Stimulated activated CD4-positive, alpha-beta T cell treated with anti-CD3 and anti-CD28 coated beads, Interleukin-12 subunit alpha, Interleukin-12 subunit beta, amount 100 ng/mL, for 24 hours (primary cell): ENCODE data around the gene MAGEF1.

Experiments
- DNase-seq, 2 experiments: peaks; one replicate each; pipeline ENCODE4 v3.0.0-alpha.2; 2020; ENCODE audit warnings: low read depth in 2 of 2

The MAGEF1 gene

DNA sequence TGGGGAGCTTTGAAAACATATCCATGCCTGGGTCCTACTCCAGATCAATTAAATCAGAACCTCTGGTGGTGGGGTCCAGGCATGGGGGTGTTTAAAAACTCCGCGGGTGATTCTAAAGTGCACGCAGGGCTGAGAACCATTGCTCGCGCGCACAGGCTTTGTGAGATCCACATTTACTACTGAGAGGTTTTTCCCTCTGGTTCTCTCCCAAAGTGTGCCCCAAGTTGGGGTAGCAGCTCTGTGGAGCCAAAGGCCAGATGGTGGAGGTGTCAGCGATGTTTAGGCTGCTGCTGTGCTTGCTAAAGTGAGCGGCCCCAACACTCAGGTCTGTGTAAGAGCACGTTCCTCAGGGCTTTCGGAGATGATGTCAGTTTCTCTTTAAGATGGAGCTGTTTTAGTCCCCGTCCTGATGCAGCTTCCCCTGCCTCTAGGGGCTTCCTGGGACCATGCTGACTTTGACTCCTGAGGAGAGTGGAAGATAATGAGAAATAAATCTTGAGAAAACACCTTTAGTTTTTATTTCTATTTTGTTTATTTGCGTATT lies 13.4 kb upstream of the MAGEF1 start:
- DNase-seq, result no peak

GRCh38 chr3:184724699-184725098 lies 12.8 kb upstream of the MAGEF1 start:
- DNase-seq, result no peak

- DNase-seq, result no peak
Measured at GRCh38 chr3:184719709-184720108, 7.8 kb upstream of the MAGEF1 start.

DNA sequence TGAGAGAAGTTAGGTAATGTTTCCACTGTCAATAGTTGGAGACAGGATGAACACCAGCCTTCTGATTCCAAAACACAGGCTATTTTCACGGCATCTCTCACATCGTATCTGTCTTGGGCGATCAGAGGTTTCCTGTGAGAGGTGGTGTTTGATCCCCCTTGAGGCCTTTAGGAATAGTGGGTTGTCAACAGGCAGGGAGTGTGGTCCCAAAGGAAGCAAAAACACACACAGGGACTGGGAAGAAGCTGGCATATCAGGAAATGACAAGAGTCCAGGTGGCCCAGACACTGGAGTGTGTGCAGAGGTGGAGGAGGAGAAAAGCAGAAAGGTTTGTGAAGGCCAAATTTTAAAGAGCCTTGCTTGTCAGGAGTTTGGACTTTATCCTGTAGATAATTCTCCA lies 6.6 kb upstream of the MAGEF1 start:
- DNase-seq, result no peak

GRCh38 chr3:184717399-184717983 lies 5.6 kb upstream of the MAGEF1 start:
- no peak for DNase-seq

- no peak for DNase-seq
Measured at GRCh38 chr3:184716622-184717398, 4.9 kb upstream of the MAGEF1 start.

- no peak for DNase-seq
Measured at GRCh38 chr3:184715943-184716621, 4.2 kb upstream of the MAGEF1 start.

DNA sequence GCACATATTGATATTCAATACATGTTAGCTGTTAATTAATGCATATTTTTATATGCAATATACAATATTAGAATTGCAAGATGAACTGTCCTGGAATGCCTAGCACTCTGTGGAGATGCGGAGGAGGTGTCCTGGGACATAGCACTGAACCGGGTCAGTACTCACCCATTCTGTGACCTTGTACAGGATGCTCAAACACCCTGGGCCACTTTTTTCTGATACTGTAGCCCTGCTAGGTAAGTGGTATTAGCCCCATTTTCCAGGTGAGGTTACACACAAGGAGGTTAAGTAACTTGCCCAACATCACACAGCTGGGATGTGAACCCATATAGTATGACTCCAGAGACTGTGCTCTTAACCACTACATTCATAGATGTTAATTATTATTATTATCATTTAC lies 1.7 kb upstream of the MAGEF1 start:
- no peak for DNase-seq

DNA sequence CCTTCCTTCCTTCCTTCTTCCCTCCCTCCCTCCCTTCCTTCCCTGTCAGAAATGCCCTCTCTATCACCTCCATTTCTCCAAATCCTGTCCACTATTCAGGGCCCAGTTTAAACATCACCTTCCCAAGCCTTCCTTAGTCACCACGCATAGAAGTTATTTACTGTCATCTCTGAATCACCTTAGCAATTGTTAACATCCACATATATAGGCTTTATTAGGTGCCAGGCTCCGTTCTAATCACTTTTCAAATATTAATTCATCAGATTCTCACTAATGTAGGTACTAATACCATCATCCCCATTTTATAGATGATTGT lies 1.1 kb upstream of the MAGEF1 start:
- no peak for DNase-seq

- no peak for DNase-seq
Measured at GRCh38 chr3:184712248-184713039, 580 bp upstream of the MAGEF1 start.

DNA sequence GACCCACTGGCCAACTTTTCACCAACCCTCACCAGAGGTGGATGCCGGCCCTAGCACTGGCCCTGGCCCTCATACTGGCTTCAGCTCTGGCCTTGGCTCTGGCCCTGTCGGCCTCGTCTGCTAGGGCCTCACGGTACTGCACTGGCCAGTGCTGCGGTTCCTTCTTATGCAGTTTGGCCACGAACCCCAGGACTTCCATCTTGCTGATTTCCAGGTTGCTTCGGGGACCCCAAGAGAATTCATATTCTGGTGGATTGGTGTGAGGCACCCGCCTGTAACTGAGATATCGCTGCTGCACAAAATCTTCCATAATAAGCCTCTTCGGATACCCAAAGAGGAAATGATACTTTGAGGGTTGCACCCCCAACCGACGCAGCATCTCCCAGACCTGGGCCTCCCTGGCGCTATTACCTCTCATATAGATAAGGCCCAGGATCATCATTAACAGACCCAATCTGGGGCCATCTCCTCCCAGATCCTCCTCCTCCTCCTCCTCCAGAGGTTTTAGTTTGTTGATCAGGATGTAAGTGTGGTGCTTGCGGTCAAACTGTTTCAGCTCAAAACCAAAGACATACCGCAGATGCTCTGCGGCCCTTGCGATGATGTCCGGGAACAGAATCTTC lies 883 bp downstream of the MAGEF1 start:
- no peak for DNase-seq

GRCh38 chr3:184703657-184704056 lies 8.2 kb downstream of the MAGEF1 start:
- DNase-seq, result no peak

DNA sequence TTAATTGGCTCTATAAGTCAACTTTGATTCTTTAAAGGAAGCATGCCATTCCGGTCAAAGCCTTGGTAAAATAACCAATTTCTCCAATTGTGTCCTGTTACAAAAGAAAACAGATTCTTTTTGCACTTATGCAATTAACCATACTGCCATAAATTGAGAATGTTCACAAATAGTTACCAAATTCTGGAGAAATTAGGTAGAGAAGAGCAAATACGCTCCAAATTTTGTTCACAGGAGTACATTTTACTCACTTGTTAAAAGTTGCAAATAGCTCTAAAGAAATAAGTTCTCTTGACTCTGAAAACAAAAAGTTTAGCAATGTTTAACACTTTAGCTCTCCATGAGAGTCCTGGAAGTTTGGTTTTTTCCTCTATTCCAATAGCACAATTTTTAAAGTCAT lies 11.1 kb downstream of the MAGEF1 start:
- no peak for DNase-seq

- DNase-seq, result no peak
Measured at GRCh38 chr3:184697845-184698244, 14.0 kb downstream of the MAGEF1 start.

- DNase-seq, result no peak
Measured at GRCh38 chr3:184696697-184697096, 15.2 kb downstream of the MAGEF1 start.

GRCh38 chr3:184694716-184695115 lies 17.1 kb downstream of the MAGEF1 start:
- no peak for DNase-seq

DNA sequence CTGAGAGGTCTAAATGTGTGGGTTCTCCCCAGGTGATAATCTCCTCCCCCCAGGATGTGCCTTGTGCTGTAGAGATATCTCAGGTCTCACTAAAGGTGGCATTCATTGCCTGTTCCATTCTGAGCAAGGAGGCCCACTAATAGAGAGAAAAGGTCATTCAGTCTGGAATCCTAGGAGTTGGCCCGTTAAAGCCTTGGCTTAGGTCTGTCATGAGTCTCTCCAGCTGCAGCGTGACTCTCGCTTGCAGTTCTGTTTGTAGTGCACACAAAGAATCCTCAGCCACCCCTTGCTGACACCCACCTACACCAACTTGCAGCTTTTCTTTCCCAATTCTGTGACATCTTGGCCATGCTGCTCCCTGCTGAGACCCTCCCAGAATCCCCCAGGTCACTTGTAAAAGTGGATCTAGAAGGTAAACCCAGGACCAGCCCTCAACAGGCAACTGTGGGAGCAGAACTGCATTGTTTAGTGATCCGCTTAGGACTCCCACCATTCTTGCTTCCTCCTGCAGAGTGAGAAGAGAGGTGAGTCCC lies 17.7 kb downstream of the MAGEF1 start:
- DNase-seq, result no peak

DNA sequence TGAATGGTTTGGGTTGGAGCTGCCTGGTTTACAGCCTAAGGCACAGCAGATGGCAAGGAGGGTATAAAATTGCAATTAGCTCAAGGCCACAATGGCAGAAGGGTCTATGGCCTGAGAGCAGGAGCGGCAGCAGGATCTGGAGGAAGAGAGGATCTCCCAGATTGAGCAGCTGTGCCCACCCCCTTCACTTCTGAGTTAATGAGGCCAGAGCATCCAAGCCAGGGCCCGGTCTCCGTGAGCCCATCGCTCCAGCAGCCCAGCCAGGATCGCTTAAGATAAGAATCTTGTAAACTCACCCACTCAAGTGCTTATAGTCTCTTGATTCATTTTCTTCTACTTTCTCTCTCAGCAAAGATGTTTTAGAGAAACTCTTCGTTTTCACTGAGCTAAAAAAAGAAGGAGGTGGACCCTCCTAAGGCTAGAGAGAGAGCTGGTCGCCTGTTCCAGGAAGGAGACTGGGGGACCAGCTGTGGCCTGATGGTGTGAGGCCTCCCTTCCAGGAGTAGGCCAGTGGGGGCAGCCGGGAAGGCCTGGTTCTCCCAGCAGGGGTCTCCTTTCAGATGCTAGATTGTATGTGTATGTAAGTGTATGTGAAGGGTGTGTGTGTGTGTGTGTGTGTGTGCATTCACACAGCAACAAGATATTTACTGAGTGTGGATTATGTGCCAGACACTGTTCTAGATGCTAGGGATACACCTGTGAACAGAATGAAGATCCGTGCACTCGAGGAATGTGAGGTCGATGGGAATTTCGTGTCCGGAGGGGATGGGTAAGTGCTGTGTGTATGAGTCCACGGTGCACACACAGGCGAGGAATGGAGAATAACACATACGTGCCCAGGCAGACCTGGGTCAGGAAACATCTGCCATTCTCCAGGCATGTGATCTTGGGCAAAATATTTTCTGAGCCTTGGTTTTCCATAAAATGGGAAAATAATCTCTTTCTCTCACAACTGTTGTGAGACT lies 18.6 kb downstream of the MAGEF1 start:
- DNase-seq, result no peak

DNA sequence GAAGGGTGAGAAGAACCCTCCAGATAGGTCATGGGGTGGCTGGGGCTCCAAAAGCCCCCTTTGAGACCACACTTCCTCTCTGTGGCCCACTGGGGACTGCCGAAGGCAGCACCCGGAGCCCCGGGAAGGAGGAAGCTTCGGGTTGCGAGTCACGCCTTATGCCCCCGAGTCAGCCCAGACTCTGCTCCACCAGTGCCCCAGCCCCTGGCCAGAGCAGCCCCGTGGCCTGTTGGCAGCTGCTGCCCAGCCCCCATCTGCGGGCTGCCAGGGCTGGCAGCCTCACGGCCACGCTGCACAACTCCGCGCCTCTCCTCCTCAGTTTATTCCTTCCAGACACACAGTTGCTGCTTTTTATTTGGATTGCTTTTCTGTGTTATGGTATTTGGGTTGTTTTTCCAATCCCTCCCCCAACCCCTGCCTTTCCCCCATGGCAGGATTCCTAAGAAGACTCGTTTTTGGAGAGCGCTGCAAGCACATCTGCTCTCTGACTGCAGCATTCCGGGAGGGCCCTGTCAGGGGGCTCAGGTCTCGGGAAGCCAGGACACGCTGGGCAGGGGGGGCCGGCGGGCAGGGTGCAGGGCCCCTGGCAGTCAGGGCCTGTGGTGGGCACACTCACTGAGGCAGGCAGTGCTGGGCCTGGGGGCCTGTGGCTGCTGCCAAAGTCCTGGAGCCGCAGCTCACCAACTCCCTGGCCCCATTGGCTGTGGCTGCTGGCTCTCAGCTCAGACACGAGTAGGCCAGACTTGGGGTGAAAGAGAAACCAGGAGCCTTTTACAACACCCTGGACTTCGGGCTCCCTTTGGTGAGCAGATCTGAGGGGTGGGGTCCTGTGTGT lies 20.2 kb downstream of the MAGEF1 start:
- no peak for DNase-seq
